Measurements from ENCODE around the gene GPR183.
"Not testable (repeated sequence)": the region's sequence is repeated elsewhere in the genome, so short reads cannot be mapped to it uniquely, and the experiment has no call there.

The GPR183 gene

DNA sequence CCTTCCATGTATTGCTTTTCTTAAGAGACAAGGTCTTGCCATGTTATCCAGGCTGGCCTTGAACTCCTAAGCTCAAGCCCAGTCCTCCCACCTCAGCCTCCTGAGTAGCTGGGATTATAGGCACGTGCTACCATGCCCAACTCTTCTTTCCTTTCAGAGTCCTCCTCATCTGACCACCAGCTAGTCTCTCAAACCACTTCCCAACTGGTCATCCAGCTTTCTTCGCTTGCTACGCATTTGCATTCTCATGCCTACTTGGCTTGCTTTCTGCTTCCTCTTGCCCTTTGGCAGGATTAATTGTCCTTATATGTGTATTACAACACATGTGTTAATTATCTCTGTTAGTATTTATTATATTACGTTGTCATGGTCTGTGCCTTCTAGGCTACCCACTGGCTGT is 55.3 kb downstream of the GPR183 start:
- no peak for DNase-seq
- Histone ChIP-seq H3K27me3 (replicated peaks in 2 of 5; ENCODE audit: control insufficient read depth in 4 of 5, insufficient read depth in 5 of 5, low read length in 4 of 5) (no peaks in the 10 kb centered on the region), H3K27ac (ENCODE audit: insufficient read depth in 1 of 2, low read depth in 1 of 2, low read length in 2 of 2, poor library complexity in 1 of 2, severe bottlenecking in 2 of 2) (no peak overlapping the region), H3K9me3 (ENCODE audit: control extremely low read depth in 1 of 5, control insufficient read depth in 4 of 5, insufficient read depth in 2 of 5, low read depth in 1 of 5, low read length in 4 of 5) (no peaks in the 10 kb centered on the region), H3K4me1 (ENCODE audit: control extremely low read depth in 1 of 4, control insufficient read depth in 4 of 4, insufficient read depth in 4 of 4, low read length in 3 of 4) (peaks cover 0 to 4% (median under 1%) of the 10 kb centered on the region in 4 experiments), H3K36me3 (ENCODE audit: control insufficient read depth in 4 of 4, insufficient read depth in 4 of 4, low read length in 3 of 4) (peaks cover 13 to 21% (median 17%) of the 10 kb centered on the region in 4 experiments), H3K4me3 (ENCODE audit: control insufficient read depth in 1 of 7, extremely low read depth in 1 of 7, insufficient read depth in 4 of 7, low read depth in 2 of 7, low read length in 6 of 7) (no peak overlapping the region)
- 80% methylated on average over 1 of the region's 4 CpGs for WGBS (ENCODE audit: insufficient coverage)
- ChIA-PET CTCF (interaction anchor here (0.9 to 3.1 kb wide), 5 partner anchors 12 to 76 kb away, joined by 3 to 19 read pairs (median 6); no protein-coding TSS in a partner anchor), POLR2A (no interaction called here)

DNA sequence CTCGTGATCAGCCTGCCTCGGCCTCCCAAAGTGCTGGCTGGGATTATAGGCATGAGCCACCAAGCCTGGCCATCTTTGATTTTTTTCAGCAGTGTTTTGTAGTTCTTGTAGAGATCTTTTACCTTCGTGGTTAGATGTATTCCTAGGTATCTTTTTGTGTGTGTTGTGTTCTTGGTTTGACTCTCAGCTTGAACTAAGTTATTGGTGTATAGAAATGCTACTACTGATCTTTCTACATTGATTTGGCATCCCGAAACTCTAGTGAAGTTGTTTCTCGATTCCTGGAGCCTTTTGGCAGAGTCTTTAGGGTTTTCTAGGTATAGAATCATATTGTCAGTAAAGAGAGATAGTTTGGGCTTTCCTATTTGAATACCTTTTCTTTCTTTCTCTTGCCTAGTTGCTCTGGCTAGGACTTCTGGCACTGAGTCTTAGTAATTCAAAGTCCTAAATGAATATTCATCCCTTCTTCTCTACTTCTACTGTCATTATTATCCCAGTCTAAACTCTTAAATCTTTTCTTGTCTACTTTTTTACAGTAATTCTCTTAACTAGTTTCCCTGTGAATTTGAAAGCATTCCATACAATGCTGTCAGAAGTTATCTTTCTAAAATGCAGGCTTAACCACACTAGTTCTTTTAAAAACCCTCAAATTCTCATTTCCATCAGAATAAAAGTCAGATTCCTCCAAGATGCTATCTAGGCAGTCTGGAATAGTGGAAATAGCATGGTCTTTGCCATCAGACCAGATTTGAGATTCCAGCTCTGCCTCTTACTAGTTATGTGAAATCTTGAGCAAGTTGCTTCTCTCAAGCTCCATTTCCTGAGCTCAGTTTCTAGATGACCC is 56.0 kb downstream of the GPR183 start:
- POLR2A ChIA-PET = no interaction called here
- H3K9me3 ChIP-seq (ENCODE audit: control extremely low read depth in 1 of 5, control insufficient read depth in 4 of 5, insufficient read depth in 2 of 5, low read depth in 1 of 5, low read length in 4 of 5) = no peaks in the 10 kb centered on the region
- DNase-seq = no peak
- CTCF ChIA-PET = interaction anchor here (0.9 to 3.1 kb wide), 5 partner anchors 11 to 75 kb away, joined by 3 to 19 read pairs (median 6); no protein-coding TSS in a partner anchor
- H3K36me3 ChIP-seq (ENCODE audit: control insufficient read depth in 4 of 4, insufficient read depth in 4 of 4, low read length in 3 of 4) = peaks cover 14 to 23% (median 18%) of the 10 kb centered on the region in 4 experiments
- no peak overlapping the region for H3K27ac ChIP-seq (ENCODE audit: insufficient read depth in 1 of 2, low read depth in 1 of 2, low read length in 2 of 2, poor library complexity in 1 of 2, severe bottlenecking in 2 of 2)
- H3K4me3 ChIP-seq (ENCODE audit: control insufficient read depth in 1 of 7, extremely low read depth in 1 of 7, insufficient read depth in 4 of 7, low read depth in 2 of 7, low read length in 6 of 7) = no peak overlapping the region
- 92% methylated on average over 3 of the region's 5 CpGs for WGBS (ENCODE audit: insufficient coverage)
- no peaks in the 10 kb centered on the region for H3K4me1 ChIP-seq (ENCODE audit: control extremely low read depth in 1 of 4, control insufficient read depth in 4 of 4, insufficient read depth in 4 of 4, low read length in 3 of 4)
- H3K27me3 ChIP-seq (replicated peaks in 2 of 5; ENCODE audit: control insufficient read depth in 4 of 5, insufficient read depth in 5 of 5, low read length in 4 of 5) = no peaks in the 10 kb centered on the region

DNA sequence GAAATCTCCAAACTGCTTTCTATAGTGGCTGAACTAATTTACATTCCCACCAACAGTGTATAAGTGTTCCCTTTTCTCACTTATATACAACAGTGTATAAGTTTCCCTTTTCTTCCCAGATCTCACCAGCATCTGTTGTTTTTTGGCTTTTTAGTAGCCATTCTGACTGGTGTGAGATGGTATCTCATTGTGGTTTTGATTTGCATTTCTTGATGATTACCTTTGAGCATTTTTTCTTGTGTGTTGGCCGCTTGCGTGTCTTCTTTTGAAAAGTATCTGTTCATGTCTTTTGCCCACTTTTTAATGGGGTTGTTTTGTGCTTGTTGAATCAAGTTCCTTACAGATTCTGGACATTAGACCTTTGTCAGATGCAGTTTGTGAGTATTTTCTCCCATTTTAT is 57.6 kb downstream of the GPR183 start:
- peaks cover 5 to 20% (median 14%) of the 10 kb centered on the region in 4 experiments for H3K36me3 ChIP-seq (ENCODE audit: control insufficient read depth in 4 of 4, insufficient read depth in 4 of 4, low read length in 3 of 4)
- H3K9me3 ChIP-seq (ENCODE audit: control extremely low read depth in 1 of 5, control insufficient read depth in 4 of 5, insufficient read depth in 2 of 5, low read depth in 1 of 5, low read length in 4 of 5); H3K27ac ChIP-seq (ENCODE audit: insufficient read depth in 1 of 2, low read depth in 1 of 2, low read length in 2 of 2, poor library complexity in 1 of 2, severe bottlenecking in 2 of 2); POLR2A ChIA-PET; CTCF ChIA-PET; DNase-seq; H3K4me1 ChIP-seq (ENCODE audit: control extremely low read depth in 1 of 4, control insufficient read depth in 4 of 4, insufficient read depth in 4 of 4, low read length in 3 of 4); H3K27me3 ChIP-seq (replicated peaks in 2 of 5; ENCODE audit: control insufficient read depth in 4 of 5, insufficient read depth in 5 of 5, low read length in 4 of 5); H3K4me3 ChIP-seq (ENCODE audit: control insufficient read depth in 1 of 7, extremely low read depth in 1 of 7, insufficient read depth in 4 of 7, low read depth in 2 of 7, low read length in 6 of 7): not testable (repeated sequence)
- WGBS (ENCODE audit: insufficient coverage) = no CpG with 5 or more reads among the region's 2 CpGs

DNA sequence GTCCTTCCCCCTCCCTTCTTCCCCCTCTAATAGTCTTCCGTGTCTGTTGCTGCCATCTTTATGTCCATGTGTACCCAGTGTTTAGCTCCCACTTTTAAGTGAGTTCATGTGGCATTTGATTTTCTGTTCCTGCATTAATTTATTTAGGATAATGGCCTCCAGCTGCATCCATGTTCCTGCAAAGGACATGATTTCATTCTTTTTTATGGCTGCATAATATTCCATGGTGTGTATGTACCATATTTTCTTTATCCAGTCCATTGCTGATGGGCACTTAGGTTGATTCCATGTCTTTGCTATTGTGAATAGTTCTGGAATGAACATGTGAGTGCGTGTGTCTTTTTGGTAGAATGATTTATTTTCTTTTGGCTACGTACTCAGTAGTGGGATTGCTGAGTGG is 58.0 kb downstream of the GPR183 start:
- H3K27me3 ChIP-seq (replicated peaks in 2 of 5; ENCODE audit: control insufficient read depth in 4 of 5, insufficient read depth in 5 of 5, low read length in 4 of 5); DNase-seq; POLR2A ChIA-PET; H3K4me1 ChIP-seq (ENCODE audit: control extremely low read depth in 1 of 4, control insufficient read depth in 4 of 4, insufficient read depth in 4 of 4, low read length in 3 of 4); H3K9me3 ChIP-seq (ENCODE audit: control extremely low read depth in 1 of 5, control insufficient read depth in 4 of 5, insufficient read depth in 2 of 5, low read depth in 1 of 5, low read length in 4 of 5); H3K4me3 ChIP-seq (ENCODE audit: control insufficient read depth in 1 of 7, extremely low read depth in 1 of 7, insufficient read depth in 4 of 7, low read depth in 2 of 7, low read length in 6 of 7); H3K27ac ChIP-seq (ENCODE audit: insufficient read depth in 1 of 2, low read depth in 1 of 2, low read length in 2 of 2, poor library complexity in 1 of 2, severe bottlenecking in 2 of 2): not testable (repeated sequence)
- H3K36me3 ChIP-seq (ENCODE audit: control insufficient read depth in 4 of 4, insufficient read depth in 4 of 4, low read length in 3 of 4) = peaks cover 5 to 22% (median 12%) of the 10 kb centered on the region in 4 experiments
- no CpG with 5 or more reads among the region's 3 CpGs for WGBS (ENCODE audit: insufficient coverage)
- CTCF ChIA-PET = interaction anchor here (1.1 kb wide), 1 partner anchor 30 kb away, joined by 3 read pairs; no protein-coding TSS in a partner anchor

DNA sequence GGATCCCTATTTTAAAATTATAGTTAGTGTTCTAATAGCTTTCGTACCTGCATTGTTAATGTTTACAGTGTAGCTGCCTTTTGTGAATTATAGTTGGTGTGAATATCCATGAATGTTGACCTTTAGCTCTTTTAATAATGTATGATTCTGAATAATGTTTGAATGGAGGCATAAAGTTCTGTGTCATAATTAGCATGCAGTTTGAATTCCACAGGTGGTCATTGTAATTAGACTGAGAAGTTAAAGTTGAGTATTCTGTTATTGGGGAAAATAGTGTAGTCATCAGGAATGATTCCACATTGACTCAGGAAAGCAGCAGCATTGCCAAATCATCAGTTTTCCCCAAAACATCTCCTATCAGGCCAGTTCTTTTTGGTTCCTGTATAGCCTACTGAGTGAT is 61.1 kb downstream of the GPR183 start:
- no peaks in the 10 kb centered on the region for H3K9me3 ChIP-seq (ENCODE audit: control extremely low read depth in 1 of 5, control insufficient read depth in 4 of 5, insufficient read depth in 2 of 5, low read depth in 1 of 5, low read length in 4 of 5)
- no peak overlapping the region for H3K4me3 ChIP-seq (ENCODE audit: control insufficient read depth in 1 of 7, extremely low read depth in 1 of 7, insufficient read depth in 4 of 7, low read depth in 2 of 7, low read length in 6 of 7)
- ChIA-PET CTCF (interaction anchor here (2.1 kb wide), 1 partner anchor 15 kb away, joined by 5 read pairs; no protein-coding TSS in a partner anchor), POLR2A (interaction anchor here (1.3 kb wide), 1 partner anchor 46 kb away, joined by 3 read pairs; no protein-coding TSS in a partner anchor)
- no peak for DNase-seq
- H3K36me3 ChIP-seq (ENCODE audit: control insufficient read depth in 4 of 4, insufficient read depth in 4 of 4, low read length in 3 of 4) = peaks cover 5 to 17% (median 10%) of the 10 kb centered on the region in 4 experiments
- H3K27ac ChIP-seq (ENCODE audit: insufficient read depth in 1 of 2, low read depth in 1 of 2, low read length in 2 of 2, poor library complexity in 1 of 2, severe bottlenecking in 2 of 2) = no peak overlapping the region
- 100% methylated on average over 1 of the region's 1 CpG for WGBS (ENCODE audit: insufficient coverage)
- no peaks in the 10 kb centered on the region for H3K27me3 ChIP-seq (replicated peaks in 2 of 5; ENCODE audit: control insufficient read depth in 4 of 5, insufficient read depth in 5 of 5, low read length in 4 of 5)
- peaks cover 0 to 2% (median 0%) of the 10 kb centered on the region in 4 experiments for H3K4me1 ChIP-seq (ENCODE audit: control extremely low read depth in 1 of 4, control insufficient read depth in 4 of 4, insufficient read depth in 4 of 4, low read length in 3 of 4)

Measured in common myeloid progenitor, CD34-positive (primary cell).